Upper lobe of left lung (tissue), 6 donors: ENCODE results near the gene SIAH3. TPM values are rescaled to one million over a fixed set of nuclear protein-coding genes. Genes with fewer than 3 reads are reported as not detected.

Experiments
- ATAC-seq, 2 donors: fragments of 200-7000 bp; cut with Tn5 transposase; one replicate each; pipeline ENCODE4 v1.9.1; 2022; ENCODE audit warnings: mild to moderate bottlenecking in 2 of 2, moderate library complexity in 2 of 2; ENCODE audit not compliant: low FRiP score in 2 of 2
- DNase-seq, 2 donors: peaks; one replicate each; pipeline ENCODE4 v3.0.0-alpha.2; 2019 to 2020
- H3K27ac ChIP-seq, 4 donors: fragments of 200-600 bp; sonication (generic); one replicate each; pipeline ENCODE4 v1.5.1; 2016 to 2019
- H3K27me3 ChIP-seq, 4 donors: fragments of 200-600 bp; sonication (generic); one replicate each; pipeline ENCODE4 v1.5.1; 2017 to 2019
- H3K36me3 ChIP-seq, 4 donors: fragments of 200-600 bp; sonication (generic); one replicate each; pipeline ENCODE4 v1.5.1; 2016 to 2019
- H3K4me1 ChIP-seq, 4 donors: fragments of 200-600 bp; sonication (generic); one replicate each; pipeline ENCODE4 v1.5.1; 2018 to 2019
- H3K4me3 ChIP-seq, 4 donors: fragments of 200-600 bp; sonication (generic); one replicate each; pipeline ENCODE4 v1.5.1; 2017 to 2019; ENCODE audit warnings: mild to moderate bottlenecking in 2 of 4, moderate library complexity in 1 of 4
- H3K9me3 ChIP-seq, 4 donors: fragments of 200-600 bp; sonication (generic); one replicate each; pipeline ENCODE4 v1.5.1; 2018 to 2019
- CTCF ChIP-seq, 6 experiments: fragments of 450-650 bp in 4 of 6; fragments of 200-600 bp in 2 of 6; sonication (generic) in 2 of 6; IDR thresholded peaks; one replicate each; pipeline ENCODE4 v1.5.1; 2016 to 2019; ENCODE audit warnings: antibody characterized with exemption in 6 of 6
- EP300 ChIP-seq, 4 donors: sonication (generic); formaldehyde crosslinking; IDR thresholded peaks; one replicate each; pipeline ENCODE4 v1.5.1; 2017; ENCODE audit warnings: antibody characterized with exemption in 4 of 4, control low read depth in 2 of 4
- POLR2A ChIP-seq, 4 donors: fragments of 450-650 bp; IDR thresholded peaks; one replicate each; pipeline ENCODE4 v1.5.1; 2016 to 2017; ENCODE audit warnings: antibody characterized with exemption in 4 of 4, mild to moderate bottlenecking in 2 of 4
- POLR2AphosphoS5 ChIP-seq, 2 donors: sonication (generic); formaldehyde crosslinking; IDR thresholded peaks; one replicate each; pipeline ENCODE4 v1.5.1; 2017; ENCODE audit warnings: antibody characterized with exemption in 2 of 2
- WGBS, 2 donors: methylation state at CpG; one replicate each; pipeline ENCODE4 v1.1.5; 2017 to 2018; 5-methylcytosine and 5-hydroxymethylcytosine counted together
- total RNA-seq, 6 donors: library from RNA; depleted of rRNA in 4 of 6; stranded (reverse); fragments of >200 nt in 4 of 6; gene quantifications; one replicate each; pipeline versions ENCODE4 v1.1.0 to v1.2.1, GENCODE V29; 2016 to 2021
- donor health status: DM: no; HTN: no; CAD: no; lungs with moderate emphysema.
- donor health status: DM: no; HTN: yes; CAD: no; lungs with severe emphysema.

SIAH3 gene
- total RNA-seq, 6 donors from 2014 or later = under 0.01 to 0.39 (median 0.03) TPM; not detected in 1

- Histone ChIP-seq H3K36me3 (no peaks in the 10 kb centered on the region), H3K27me3 (no peaks in the 10 kb centered on the region), H3K4me3 (no peak overlapping the region), H3K4me1 (no peaks in the 10 kb centered on the region), H3K27ac (no peak overlapping the region), H3K9me3 (no peaks in the 10 kb centered on the region)
- no peak for TF ChIP-seq EP300 (IDR thresholded peaks at IDR 0.05)
- no peak for TF ChIP-seq POLR2AphosphoS5 (IDR thresholded peaks at IDR 0.05)
- no peak for TF ChIP-seq CTCF (IDR thresholded peaks at IDR 0.05)
- no peak for TF ChIP-seq POLR2A (IDR thresholded peaks at IDR 0.05)
- no peak for DNase-seq
- ATAC-seq = no peak
- WGBS, 2 donors = 51 to 62% methylated on average over 6 of the region's 6 CpGs
Measured at GRCh38 chr13:45786293-45786920, 65.1 kb downstream of the SIAH3 start.

GRCh38 chr13:45784755-45785675 lies 66.5 kb downstream of the SIAH3 start:
- ATAC-seq (no peak), DNase-seq (no peak)
- no peak overlapping the region for H3K27ac ChIP-seq
- WGBS, 2 donors = 84 to 88% methylated on average over 10 of the region's 10 CpGs
- no peak overlapping the region for H3K4me3 ChIP-seq
- H3K27me3 ChIP-seq = no peaks in the 10 kb centered on the region
- H3K36me3 ChIP-seq = no peaks in the 10 kb centered on the region
- TF ChIP-seq EP300 (IDR thresholded peaks at IDR 0.05) = no peak
- TF ChIP-seq POLR2A (IDR thresholded peaks at IDR 0.05) = no peak
- TF ChIP-seq POLR2AphosphoS5 (IDR thresholded peaks at IDR 0.05) = no peak
- TF ChIP-seq CTCF (IDR thresholded peaks at IDR 0.05) = no peak
- H3K4me1 ChIP-seq = no peaks in the 10 kb centered on the region
- no peaks in the 10 kb centered on the region for H3K9me3 ChIP-seq

GRCh38 chr13:45783346-45784043 lies 68.1 kb downstream of the SIAH3 start:
- Histone ChIP-seq H3K36me3 (no peaks in the 10 kb centered on the region), H3K27me3 (no peaks in the 10 kb centered on the region), H3K4me1 (no peaks in the 10 kb centered on the region), H3K9me3 (no peaks in the 10 kb centered on the region), H3K27ac (no peak overlapping the region), H3K4me3 (no peak overlapping the region)
- WGBS, 2 donors = 95% methylated on average over 31 to 34 of the region's 35 CpGs
- DNase-seq (peak in 1 of 2 donors; percentile 78), ATAC-seq (peak in 1 of 2 donors; percentile 11)
- no peak for TF ChIP-seq EP300 (IDR thresholded peaks at IDR 0.05)
- TF ChIP-seq CTCF (IDR thresholded peaks at IDR 0.05) = no peak
- TF ChIP-seq POLR2A (IDR thresholded peaks at IDR 0.05) = no peak
- no peak for TF ChIP-seq POLR2AphosphoS5 (IDR thresholded peaks at IDR 0.05)

- ATAC-seq = no peak
- TF ChIP-seq EP300 (IDR thresholded peaks at IDR 0.05) (no peak), CTCF (IDR thresholded peaks at IDR 0.05) (no peak), POLR2A (IDR thresholded peaks at IDR 0.05) (no peak), POLR2AphosphoS5 (IDR thresholded peaks at IDR 0.05) (no peak)
- Histone ChIP-seq H3K36me3 (no peaks in the 10 kb centered on the region), H3K27ac (no peak overlapping the region), H3K9me3 (no peaks in the 10 kb centered on the region), H3K27me3 (no peaks in the 10 kb centered on the region), H3K4me3 (no peak overlapping the region), H3K4me1 (no peaks in the 10 kb centered on the region)
- WGBS, 2 donors = 71% methylated on average over 9 of the region's 9 CpGs
- no peak for DNase-seq
Measured at GRCh38 chr13:45782327-45783045, 69.1 kb downstream of the SIAH3 start.
